H7 (cell line): ENCODE measurements around the gene SLC5A10. TPM values are rescaled to one million over a fixed set of nuclear protein-coding genes. Genes with fewer than 3 reads are reported as not detected.
A peak's percentile ranks its signal among the peaks of the same experiment; 100 is the strongest.

ENCODE experiments used
- DNase-seq: peaks from one replicate; pipeline ENCODE4 v3.0.0; 2012
- H3K27me3 ChIP-seq: 2 replicates; pipeline ENCODE4 v1.6.0; 2011; ENCODE audit warnings: mild to moderate bottlenecking, low read length; ENCODE audit not compliant: control insufficient read depth, insufficient read depth
- H3K36me3 ChIP-seq: replicated peaks from 2 replicates; pipeline ENCODE4 v1.5.1; 2011; ENCODE audit warnings: low read length; ENCODE audit not compliant: control insufficient read depth, insufficient read depth
- H3K4me3 ChIP-seq: 2 replicates; pipeline ENCODE4 v1.5.1; 2011; ENCODE audit warnings: low read depth, mild to moderate bottlenecking, control low read depth, low read length, moderate library complexity; ENCODE audit not compliant: insufficient read depth
- total RNA-seq: library from RNA; depleted of rRNA; stranded (reverse); fragments of >200 nt; shearing (Covaris generic); gene quantifications from 2 replicates; pipeline ENCODE4 v1.2.3, GENCODE V29; 2014

SLC5A10 gene
- total RNA-seq, 1 experiment from 2014 or later, result not detected

DNA sequence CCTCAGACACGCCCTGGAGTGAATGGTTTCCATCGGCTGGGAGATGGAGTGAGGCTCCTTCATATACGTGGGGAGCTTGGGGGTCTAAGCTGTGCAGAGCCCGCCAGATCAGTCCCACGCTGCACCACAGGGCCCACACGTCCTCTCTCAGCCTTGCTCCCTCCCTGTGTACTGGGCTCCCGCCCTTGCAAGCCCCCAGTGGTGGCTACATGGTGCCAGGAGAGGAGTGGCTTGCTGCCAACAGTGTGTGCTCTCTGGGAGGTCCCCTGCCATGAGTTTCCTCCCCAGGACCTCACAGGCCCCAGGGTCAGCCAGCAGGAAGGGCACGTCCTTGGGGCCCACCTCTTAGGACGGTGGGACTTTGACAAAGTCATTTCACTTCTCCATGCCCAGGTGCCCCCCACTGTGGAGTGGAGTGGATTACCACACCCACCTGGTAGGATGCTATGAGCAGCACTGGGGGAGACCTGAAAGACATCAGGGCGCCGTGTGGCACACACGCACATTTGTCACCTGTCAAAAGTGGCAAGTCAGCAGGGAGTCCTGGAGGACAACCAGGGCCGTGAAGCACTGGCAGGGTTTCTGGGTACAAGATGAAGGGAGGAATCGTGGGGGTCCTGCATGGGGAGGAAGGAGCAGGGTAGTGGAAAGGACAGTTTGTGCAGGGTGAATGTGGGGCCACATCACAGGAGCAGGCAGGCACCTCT lies 13.7 kb downstream of the SLC5A10 start:
- Histone ChIP-seq H3K36me3 (no peaks in the 10 kb centered on the region; the same call in 1 of the 2 replicates), H3K27me3 (no peaks in the 10 kb centered on the region), H3K4me3 (no peak overlapping the region)
- DNase-seq, result no peak

DNA sequence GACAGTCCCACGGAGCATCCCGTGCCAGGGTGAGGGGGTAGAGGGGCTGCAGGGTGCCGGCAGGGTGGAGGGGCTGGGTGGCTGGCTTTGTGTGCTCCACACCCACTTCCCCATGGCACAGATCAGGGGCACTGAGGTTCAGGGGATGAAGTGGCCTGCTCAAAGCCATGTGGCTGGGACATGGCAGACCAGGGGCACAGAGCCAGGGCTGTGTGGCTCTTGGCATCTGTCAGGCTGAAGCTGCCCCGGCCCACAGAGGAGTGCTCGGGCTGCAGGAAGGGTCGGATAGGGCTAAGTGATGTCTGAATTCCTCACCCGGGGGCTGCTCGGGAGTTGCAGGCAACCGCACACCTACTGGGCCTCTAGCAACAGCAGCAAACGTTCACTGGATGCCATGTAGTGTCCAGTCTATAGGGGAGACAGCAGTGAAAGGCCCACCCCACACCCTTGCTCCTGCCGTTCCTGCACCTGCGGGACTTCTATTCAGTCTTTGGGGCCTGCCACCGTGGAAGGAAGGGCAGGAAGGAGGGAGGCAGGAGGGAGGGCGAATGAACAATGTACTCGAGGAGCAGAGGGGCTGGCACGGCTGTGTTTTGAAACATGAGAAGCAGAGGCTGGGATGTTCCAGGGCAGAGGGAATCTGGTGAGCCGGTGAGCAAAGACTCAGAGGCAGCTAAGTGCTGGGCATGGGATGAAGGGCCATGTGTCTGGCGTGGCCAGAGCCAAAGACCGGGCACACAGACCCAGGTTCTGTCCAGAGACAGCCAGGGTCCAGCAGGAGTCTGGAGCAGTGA lies 15.1 kb downstream of the SLC5A10 start:
- DNase-seq, result peak; percentile 84
- H3K36me3 ChIP-seq, result peaks cover 5% of the 10 kb centered on the region
- H3K4me3 ChIP-seq, result no peak overlapping the region
- H3K27me3 ChIP-seq, result no peaks in the 10 kb centered on the region

DNA sequence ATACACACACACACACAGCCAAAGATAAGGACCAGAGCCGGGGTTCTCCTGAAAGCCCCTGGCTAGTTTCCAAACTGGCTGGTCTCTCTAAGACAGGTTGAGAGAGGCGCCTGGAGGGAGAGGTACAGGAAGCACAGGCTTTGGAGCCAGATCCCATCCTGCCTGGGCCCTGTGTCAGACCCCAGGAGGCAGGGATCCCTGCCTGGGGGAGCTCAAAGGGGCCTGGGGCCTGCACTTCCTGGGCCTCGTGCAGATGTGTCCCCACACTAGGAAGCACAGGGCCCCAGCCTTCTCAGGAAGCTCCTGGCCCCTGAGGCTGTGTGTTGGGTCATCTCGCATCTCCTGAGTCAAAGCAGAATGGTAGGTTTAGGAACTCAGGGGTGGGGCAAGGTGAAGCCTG lies 16.0 kb downstream of the SLC5A10 start:
- Histone ChIP-seq H3K36me3 (peaks cover 5% of the 10 kb centered on the region), H3K4me3 (no peak overlapping the region), H3K27me3 (no peaks in the 10 kb centered on the region)
- DNase-seq, result no peak

DNA sequence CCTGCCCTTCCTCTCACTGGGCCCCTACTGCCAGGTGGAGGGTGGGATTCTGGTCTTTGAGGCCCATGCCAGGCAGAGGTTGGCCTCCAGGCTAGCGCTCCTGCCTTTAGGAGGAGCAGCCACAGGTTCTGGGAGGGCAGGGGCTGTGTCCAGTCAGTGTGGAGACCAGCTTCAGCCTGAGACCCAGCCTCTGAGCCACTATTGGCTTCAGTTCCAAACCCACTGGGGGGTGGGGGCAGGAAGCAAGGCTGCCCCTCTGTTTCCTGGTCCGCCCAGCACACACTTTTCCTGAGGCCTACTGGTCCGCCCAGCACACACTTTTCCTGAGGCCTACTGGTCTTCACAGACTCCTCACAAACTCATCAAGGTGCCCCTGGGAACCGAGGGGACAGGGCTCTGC lies 16.4 kb downstream of the SLC5A10 start:
- no peaks in the 10 kb centered on the region for H3K27me3 ChIP-seq
- no peak overlapping the region for H3K4me3 ChIP-seq
- H3K36me3 ChIP-seq, result peaks cover 5% of the 10 kb centered on the region
- no peak for DNase-seq

DNA sequence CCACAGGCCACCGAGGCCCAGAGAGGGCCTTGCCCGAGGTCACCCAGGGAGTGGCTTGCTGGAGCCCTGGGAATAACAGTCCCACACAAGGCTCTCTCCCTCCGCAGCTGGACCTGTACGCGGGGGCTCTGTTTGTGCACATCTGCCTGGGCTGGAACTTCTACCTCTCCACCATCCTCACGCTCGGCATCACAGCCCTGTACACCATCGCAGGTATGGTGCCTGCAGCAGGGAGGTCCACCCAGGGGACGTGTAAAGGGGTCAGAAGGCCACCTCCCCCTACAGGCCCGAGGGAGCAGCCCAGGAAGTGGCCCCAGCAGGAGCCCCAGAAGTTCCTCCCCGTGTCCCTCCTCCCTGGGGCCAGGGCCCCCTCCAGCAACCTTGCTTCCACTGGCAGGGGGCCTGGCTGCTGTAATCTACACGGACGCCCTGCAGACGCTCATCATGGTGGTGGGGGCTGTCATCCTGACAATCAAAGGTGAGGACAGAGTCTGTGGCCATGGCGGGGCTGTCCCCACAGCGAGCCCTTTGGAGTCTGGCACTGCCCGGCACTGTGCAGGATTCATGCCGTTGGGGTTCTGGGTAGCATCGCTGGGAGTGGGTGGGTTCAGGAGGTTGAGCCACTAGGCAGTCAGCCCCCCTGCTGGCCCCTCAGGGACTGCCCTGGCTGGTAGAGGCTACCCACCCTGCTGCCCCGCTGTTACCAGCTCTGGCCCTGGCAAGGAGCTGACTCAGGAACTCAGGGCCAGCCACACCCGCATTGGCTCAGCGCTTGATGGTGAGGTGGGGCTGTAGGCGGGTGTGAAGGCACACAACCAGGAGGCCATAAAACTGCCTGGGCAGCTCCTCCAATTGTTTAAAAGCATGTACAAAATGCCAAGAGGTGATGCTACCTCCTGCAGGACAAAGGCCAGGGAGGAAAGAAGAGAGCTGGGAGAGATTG lies 17.3 kb downstream of the SLC5A10 start:
- peak; percentile 77 for DNase-seq
- Histone ChIP-seq H3K36me3 (peaks cover 5% of the 10 kb centered on the region), H3K4me3 (no peak overlapping the region), H3K27me3 (no peaks in the 10 kb centered on the region)

DNA sequence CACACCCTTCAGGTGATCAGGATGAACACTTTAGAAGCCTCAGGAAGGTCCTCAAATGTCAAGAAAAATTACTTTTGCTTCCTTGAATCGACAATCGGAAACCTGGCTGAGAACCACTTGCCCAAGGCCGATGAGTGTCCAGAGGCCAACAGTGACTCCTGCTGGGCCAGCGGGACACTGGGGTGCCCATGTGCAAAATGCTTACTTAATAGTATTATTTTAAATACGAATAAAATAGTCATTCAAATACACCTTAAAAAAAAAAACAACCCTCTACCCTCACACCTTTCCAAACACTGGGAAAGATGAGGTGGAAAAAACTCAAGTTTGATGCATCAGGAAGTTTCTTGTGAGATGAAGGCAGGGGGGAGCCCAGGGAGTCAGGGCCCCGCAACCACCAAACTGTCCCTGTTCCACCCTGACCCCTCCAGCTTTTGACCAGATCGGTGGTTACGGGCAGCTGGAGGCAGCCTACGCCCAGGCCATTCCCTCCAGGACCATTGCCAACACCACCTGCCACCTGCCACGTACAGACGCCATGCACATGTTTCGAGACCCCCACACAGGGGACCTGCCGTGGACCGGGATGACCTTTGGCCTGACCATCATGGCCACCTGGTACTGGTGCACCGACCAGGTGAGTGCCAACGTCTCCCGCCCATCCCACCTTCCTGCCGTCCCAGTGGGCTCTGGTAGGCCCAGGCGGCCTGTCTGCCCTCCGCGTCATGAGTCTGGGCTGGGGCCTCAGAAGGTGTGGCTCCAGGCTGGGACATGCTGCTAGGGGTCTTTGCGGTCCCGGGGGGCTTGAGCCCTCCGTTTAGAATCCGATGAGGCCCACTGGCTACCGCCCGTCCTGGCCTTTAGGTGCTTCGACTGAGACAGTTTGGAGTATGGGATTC lies 18.9 kb downstream of the SLC5A10 start:
- H3K27me3 ChIP-seq, result no peaks in the 10 kb centered on the region
- no peak for DNase-seq
- peaks cover 6% of the 10 kb centered on the region for H3K36me3 ChIP-seq
- H3K4me3 ChIP-seq, result no peak overlapping the region

DNA sequence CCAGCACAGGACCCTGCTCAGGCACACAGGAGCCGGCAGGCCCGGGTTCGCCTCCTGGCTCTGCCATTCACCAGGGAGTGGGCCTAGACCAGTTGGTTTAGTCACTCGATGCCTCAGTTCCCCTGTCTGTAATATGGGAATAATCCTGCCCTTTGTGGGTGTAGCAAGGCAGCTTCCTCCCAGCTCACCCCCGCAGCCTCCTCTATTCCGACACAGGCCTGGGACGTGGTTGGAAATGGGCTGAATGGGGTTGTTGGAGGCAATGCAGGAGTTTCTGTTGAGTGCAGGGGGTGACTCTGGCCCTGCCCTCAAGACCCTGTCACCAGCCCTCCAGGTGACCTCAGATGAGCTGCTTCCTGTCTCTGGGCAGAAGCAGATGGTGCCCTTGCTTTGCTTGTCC lies 19.8 kb downstream of the SLC5A10 start:
- no peaks in the 10 kb centered on the region for H3K27me3 ChIP-seq
- no peak overlapping the region for H3K4me3 ChIP-seq
- no peak for DNase-seq
- H3K36me3 ChIP-seq, result peaks cover 11% of the 10 kb centered on the region

DNA sequence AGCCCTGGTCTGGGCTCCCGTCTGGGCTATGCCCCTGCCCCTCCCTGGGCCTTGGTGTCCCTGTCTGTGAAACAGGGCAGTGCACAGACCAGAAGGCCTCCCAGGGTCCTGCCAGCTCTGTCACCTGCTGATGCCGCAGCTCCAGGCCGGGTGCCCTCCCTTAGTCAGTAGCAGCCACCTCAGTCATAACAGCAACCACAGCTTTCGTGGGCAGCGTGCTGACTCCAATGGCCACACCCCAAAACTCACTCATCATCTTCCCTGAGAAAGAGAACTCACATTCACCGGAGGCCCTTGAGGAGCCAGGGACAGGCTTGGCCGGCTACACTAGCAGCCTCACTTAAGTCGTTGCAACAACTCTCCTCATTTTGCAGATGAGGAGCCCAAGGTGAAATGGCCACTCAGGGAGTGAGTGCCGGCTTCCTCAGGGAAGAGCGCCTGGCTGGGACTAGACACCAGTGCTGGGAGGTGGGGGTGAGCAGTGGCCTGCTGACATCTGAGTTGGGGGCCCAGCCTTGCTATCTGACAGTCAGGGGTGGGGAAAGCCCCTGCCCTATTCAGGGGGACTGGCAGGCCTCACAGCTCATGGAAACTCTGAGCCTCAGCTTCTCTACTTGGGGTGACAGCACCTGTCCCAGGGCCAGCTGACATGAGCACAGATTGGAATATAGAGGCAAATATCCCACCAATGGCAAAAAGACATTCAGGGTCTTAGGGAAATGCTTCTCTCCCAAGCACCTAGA lies 22.6 kb downstream of the SLC5A10 start:
- peaks cover 29% of the 10 kb centered on the region for H3K36me3 ChIP-seq
- H3K27me3 ChIP-seq, result no peaks in the 10 kb centered on the region
- no peak overlapping the region for H3K4me3 ChIP-seq
- DNase-seq, result no peak

DNA sequence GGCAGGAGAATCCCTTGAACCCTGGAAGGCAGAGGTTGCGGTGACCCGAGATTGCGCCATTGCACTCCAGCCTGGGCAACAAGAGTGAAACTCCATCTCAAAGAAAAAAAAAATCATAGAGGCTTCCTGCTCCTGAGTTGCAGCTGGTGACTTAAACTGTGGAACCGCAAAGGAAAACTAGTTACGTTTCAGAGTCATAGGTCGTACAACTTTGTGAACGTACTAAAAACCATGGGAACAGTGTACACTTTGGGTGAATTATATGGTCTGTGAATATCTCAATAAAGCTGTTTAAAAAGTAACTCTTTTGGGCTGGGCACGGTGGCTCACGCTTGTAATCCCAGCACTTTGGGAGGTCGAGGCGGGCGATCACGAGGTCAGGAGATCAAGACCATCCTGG lies 23.6 kb downstream of the SLC5A10 start:
- H3K27me3 ChIP-seq, result no peaks in the 10 kb centered on the region
- DNase-seq, result no peak
- H3K4me3 ChIP-seq, result no peak overlapping the region
- peaks cover 33% of the 10 kb centered on the region for H3K36me3 ChIP-seq

DNA sequence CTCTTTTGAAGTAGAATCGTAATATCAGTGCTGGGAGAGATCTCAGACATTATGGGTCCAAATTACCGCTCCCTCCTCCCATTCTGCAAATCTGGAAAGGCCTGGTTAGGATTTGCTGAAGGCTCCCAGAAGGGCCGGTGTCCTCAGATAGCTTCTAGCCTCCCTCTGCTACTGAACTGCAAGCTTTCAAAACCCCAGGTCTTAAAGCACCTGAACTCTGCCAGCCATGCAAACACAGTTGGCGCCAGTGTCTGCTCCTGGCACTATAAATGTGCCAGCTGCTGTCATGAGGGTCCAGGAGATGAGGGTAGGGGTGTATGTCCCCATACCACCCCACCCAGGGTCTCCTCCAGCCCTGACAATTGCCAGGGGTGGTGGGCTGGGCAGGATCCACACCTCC lies 24.2 kb downstream of the SLC5A10 start:
- H3K36me3 ChIP-seq, result peaks cover 31% of the 10 kb centered on the region
- no peaks in the 10 kb centered on the region for H3K27me3 ChIP-seq

DNA sequence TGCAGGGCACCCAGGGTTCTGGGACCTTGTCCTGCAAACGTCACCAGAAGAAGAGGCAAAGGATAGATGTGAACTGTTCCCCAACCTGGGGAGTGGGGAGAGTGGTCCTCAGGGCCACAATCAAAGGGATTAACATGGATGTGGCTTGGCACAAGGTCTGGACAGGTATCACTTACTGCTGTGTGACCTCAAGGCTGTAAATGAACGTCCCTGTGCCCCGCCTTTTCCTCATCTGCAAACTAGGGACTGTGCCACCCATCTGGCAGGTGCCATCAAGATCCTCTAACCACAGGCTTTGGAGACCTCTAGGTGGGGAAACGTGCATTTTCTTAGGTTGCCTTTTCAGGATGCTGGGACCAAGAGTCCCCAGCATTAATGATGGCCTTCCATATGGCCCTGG lies 25.1 kb downstream of the SLC5A10 start:
- no peaks in the 10 kb centered on the region for H3K27me3 ChIP-seq
- DNase-seq, result no peak
- no peak overlapping the region for H3K4me3 ChIP-seq
- H3K36me3 ChIP-seq, result peaks cover 29% of the 10 kb centered on the region

More for the DNA sequence above, 24.2 kb downstream of the SLC5A10 start:
- no peak overlapping the region for H3K4me3 ChIP-seq
- no peak for DNase-seq

DNA sequence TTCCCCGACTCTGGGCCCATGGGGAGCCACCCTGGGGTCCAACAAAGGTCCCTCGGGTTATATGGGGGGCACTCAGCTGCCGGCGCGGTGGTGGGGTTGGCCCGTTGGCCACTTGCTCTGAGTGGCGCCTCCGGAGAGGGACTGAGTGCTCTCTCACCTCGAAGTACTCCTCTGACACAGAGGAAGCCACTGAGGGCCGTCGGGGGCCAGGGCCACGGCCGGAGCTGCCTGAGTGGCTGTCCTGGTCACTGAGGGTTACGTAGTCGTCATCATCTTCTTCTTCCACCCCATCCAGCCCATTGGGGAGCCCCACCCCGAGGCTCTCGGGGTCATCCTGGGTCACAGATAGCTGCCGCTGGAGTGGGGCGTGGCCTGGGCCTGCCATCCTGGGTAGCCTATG lies 25.7 kb downstream of the SLC5A10 start:
- no peak overlapping the region for H3K4me3 ChIP-seq
- H3K36me3 ChIP-seq, result peaks cover 29% of the 10 kb centered on the region
- H3K27me3 ChIP-seq, result no peaks in the 10 kb centered on the region
- DNase-seq, result no peak

DNA sequence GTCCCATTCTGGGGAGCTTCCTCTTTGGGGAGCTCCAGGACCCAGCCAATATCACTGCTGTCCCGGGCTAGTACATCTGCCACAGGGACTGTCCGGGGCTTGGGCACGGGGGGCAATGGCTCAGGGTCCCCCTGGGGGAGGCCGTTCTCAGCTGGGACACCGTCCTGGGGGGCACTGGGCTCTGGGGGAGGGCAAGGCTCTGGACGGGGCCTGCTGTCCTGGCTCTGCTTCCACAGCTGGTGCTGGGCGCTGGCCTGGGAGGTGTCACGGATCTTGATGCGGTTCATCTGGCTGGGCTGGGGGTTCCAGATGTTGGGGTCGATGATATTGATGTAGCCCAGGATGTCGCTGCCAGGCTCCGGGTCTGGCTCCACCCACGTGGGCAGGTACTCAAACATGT lies 26.1 kb downstream of the SLC5A10 start:
- Histone ChIP-seq H3K36me3 (peaks cover 29% of the 10 kb centered on the region), H3K27me3 (no peaks in the 10 kb centered on the region), H3K4me3 (no peak overlapping the region)
- DNase-seq, result no peak
